ENCODE results near the gene LITAF.
"Not testable (repeated sequence)": the region's sequence is repeated elsewhere in the genome, so short reads cannot be mapped to it uniquely, and the experiment has no call there.

LITAF gene

DNA sequence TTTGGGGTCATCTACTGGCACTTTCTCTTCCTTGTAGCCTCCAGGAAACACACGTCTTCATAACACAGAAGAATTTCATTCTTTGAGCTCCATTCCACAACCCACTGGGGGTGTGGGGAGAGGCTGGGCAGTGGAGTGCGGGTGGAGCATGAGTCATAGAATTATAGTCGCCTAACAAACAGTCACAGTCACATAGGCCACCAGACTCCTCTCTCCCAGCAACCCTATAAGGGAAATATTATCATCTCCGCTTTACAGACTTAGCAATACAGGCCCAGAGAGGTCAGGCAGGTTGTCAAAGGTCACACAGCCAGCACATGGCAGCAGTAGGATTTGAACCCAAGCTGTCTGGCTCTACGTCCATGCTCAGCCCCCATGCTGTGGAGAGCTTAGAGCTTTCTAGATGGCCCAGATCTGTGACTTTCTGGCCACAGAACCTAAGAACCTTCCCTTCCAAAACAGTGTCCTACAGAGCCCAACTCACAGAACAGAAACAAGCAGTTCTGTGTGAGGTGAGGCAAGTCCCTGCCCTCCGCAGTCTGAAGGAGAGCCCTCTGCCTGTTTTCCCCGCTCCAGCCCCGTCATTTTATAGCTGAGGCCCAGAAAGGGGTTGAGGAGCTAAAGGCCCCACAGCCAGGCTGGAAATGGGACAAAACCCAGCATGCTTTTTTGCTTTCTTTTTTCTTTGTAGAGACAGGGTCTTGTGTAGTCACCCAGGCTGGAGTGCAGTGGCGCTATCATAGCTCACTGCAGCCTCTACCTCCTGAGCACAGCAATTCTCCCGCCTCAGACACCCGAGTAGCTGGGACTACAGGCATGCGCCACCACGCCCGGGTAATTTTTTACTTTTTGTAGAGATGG is 10.7 kb upstream of the LITAF start:
- no peak for DNase-seq (ENCODE audit: low read depth)

DNA sequence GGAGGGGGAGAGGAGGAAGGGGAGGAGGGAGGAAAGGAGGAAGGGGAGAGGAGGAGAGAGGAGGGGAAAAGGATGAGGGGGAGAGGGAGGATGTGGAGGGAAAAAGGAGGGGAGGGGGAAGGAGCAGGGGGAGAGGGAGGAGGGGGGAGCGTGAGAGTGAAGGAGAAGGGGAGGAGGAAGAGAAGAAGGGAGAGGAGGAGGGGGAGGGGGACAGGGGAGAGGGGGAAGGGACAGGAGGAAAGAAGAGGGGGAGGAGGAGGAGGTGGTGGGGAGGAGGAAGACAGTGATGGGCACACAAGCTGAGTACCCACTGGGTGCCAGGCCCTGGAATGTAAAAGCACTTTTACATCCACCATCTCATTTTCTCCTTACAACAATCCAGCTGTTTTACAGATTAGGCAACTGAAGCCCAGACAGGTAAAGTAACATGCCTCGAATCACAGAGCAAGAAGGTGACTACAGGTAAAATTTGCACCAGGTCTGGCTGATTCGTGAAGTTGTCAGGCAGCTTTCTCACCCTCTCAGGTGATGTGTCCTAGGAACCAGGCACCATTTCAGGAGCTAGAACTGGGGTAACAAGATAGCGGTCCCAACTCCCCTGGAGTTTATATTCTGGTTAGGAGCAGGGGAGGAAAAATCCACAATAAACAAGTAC is 10.0 kb upstream of the LITAF start:
- no peak for DNase-seq (ENCODE audit: low read depth)

DNA sequence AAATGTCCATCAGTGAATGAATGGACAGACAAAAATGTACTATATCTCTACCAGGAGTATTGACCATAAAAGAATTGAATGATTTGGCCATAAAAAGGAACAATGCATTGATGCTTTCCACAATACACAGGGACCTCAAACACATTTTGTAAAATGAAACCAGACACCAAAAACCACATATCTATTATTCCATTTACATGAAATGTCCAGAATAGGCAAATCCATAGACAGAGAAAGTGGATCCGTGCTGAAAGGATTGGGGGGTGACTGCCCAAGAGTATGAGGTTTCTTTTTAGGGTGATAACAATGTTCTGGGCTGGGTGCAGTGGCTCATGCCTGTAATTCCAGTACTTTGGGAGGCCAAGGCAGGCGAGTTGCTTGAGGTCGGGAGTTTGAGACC is 6.9 kb upstream of the LITAF start:
- no peak for DNase-seq (ENCODE audit: low read depth)

DNA sequence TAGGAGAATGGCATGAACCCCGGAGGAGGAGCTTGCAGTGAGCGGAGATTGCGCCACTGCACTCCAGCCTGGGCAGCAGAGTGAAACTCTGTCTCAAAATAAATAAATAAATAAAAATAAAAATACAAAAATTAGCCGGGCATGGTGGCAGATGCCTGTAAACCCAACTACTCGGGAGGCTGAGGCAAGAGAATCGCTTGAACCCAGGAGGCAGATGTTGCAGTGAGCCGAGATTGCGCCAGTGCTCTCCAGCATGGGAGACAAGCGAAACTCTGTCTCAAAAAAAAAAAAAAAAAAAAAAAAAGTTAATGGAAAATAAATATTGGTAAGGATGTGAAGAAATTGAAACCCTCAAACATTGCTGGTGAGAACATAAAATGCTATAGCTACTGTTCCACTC is 6.4 kb upstream of the LITAF start:
- not testable (repeated sequence) for DNase-seq (ENCODE audit: low read depth)

DNA sequence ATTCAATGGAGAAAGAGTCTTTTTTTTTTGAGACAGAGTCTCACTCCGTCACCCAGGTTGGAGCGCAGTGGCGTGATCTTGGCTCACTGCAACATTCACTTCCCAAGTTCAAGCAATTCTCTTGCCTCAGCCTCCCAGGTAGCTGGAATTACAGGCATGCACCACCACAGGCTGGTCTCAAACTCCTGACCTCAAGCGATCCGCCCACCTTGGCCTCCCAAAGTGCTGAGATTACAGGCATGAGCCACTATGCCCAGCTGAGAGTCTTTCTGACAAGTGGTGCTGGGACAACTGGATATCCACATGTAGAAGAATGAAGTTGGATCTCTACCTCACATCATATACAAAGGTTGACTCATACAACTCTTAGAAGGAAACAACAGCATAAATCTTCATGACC is 4.9 kb upstream of the LITAF start:
- DNase-seq (ENCODE audit: low read depth): not testable (repeated sequence)

DNA sequence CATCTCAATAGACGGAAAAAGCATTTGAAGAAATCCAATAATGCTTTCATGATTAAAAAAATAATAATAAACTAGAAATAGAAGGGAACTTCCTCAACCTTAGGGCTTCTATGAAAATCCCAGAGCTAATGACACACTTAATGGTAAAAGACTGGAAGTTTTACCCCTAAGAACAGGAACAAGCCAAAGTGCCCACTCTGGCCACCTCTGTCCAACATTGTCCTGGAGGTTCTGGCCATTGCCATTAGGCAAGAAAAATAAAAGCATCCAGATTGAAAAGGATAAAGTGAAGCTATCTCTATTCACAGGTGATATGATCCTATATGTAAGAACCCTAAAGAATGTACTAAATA is 2.5 kb upstream of the LITAF start:
- no peak for DNase-seq (ENCODE audit: low read depth)

DNA sequence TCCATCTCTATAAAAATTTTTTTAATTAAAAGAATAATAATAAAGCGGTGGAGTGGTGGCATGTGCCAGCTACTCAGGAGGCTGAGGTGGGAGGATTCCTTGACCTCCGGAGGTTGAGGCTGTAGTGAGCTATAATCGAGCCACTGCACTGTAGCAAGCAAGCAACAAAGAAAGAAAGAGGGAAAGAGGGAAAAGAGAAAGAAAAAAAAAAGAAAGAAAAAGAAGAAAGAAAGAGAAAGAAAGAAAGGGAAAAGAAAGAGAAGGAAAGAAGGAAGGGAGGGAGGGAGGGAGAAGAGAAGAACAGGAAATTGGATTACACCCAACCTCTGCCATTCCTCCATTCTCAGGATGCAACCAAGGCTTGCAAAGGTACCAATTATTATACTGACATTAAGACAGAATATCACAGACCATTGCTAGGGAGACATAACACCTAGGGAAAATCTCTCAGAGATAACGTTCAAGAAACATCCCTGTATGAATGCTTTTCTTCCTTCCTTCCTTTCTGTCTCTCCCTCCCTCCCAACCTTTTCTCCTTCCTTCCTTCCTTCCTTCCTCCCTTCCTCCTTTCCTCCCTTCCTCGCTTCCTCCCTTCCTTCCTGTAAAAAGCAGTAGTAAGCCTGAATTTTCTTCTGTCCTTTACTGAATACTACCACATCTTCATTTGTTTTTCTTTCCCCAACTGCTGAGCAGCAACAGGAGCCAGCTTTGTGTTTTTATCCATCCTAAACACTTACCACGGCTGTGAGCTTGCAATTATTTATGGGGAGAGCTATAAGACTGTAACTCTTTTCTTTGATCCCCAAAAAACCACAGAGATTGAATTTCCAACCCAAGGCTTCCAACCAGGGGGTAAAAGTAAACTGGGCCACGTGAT is 1.8 kb upstream of the LITAF start:
- DNase-seq (ENCODE audit: low read depth): no peak

DNA sequence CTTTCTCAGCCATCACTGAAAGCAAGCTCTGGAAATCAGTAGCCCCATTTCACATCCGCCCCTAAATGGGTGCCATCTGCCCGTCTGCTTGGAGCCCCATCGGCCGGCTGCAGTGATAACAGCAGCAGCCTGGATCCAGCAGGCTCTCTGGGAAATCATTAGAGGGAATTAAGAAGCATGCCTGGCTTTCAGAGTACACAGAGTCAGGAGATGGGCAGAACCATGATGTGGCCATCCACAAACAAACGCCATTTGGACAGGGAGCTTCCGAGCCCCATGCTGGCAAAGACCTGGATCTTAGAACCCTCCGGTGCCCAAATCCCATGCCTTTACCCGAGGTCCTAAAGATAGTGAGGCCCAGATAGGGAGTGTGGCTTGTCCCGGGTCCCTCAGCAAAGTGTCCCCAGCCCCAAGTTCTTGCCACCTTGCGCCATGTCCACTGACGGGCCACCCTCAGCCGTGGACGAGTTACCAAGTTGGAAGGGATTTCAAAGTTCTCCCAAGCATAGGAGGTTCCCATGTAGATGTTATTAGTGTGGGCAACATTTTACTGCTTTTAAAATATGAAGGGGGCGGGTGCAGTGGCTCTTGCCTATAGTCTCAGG is 1.0 kb upstream of the LITAF start:
- no peak for DNase-seq (ENCODE audit: low read depth)

DNA sequence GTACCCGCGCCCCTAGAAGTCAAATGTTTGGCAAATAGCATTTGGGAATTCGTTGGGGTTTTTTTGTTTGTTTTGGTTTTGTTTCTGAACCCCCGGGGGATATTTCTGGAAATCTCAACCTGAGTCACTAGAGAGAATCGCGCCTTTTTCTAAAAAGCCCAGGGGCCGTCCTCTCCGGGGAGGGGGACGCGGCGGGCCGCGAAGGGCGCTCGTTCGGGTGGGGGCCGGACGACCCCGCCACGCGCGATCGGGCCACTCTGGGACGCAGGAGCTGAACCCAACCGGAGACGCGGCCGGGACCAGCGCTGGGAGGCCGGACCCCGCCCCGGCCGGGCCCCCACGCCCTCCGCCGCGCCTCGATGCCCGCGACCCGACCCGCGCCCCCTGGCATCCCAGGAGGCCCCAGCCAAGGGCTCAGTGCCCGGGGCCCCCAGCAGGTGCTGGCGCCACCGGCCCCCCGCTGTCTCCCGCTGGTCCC is 302 bp downstream of the LITAF start:
- DNase-seq (ENCODE audit: low read depth): no peak

DNA sequence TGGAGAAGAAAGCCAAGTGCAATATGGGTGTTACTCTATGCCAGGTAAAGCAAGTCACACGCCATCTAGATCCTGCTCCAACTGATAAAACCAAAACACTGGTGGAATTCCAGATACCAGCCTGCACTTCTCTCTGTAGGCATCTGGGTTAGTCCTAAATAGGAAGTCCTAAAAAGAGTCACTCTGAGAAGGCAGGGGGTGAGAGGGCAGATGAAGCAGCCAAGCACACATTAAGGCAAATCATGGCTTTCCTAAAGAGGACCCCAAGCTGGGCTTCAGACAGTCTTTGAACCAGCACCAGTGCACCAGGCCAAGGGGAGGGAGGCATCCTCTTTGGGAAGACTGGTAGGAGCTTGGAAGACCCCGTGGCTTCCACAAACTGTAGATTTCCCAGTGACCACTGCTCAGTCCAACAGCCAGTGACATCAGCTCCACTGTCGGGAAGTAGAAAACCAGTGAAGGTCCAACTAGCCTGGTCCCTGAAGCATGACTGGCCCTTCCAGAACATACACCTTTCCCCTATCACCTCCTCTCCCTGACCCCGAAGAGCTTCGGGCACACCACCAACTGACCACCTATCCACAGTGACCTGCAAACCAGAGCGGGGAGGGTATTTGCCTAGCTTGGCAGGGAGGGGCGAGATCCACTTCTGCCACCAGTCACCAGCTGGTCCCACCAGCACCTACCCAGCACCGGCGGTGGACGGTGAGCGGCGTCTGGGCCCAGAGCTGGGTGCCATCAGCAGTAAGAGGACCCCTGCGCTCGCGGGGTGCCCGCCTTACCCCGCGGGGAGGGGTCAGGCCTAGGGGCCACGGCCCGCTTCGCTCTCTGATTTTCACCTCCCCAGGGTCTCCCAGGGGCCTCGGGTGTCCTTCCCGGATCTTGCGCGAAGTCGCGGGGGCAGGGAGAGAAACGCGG is 1.0 kb downstream of the LITAF start:
- DNase-seq (ENCODE audit: low read depth): no peak

DNA sequence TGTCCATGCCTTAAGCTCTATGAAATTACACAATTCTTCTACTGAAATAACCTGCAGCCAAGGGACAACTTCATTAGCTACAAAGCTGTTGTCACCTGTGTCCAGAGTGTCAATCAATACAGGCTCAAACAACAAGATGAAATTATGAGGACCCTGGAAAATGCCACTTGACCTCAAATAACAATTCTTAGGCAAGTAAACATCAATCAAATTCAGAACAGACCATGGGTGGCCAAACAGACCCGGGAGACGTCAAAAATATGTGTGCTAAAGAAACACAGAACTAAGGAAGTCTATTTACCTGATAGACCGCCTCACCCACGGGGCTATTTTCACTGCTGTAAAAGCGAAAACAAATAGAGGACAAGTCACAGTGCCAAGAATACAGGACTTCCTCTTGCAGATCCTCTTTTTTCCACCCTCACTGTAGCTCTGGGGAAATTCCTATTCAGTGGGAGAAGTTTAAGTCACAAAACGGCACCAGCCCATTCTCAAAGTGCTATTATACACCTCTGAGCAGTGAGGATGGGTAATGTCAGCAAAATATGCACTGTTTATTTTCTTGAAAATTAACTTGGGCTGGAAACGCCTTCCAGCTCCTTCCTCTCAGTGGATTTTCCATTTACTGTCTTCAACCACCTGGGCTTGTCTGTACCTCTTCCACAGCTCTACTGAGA is 2.7 kb downstream of the LITAF start:
- DNase-seq (ENCODE audit: low read depth): no peak

DNA sequence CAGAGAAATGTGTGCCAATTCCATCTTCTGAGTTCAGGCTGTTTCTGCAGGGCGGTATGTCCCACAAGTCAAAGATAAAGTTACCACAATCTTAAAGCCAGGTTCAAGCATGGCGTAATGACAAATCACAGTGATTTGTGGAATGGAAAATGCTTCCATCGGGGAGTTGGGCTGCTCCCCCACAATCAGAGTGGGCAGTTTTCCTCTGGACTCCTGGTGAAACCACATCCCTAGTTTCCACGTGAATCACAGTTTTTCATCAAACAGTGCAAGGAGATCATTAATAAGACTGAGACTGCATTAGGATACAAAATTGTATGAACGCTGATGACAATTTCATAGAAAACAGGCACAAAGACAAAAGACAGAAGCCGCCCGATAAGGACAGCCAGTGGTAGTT is 3.6 kb downstream of the LITAF start:
- DNase-seq (ENCODE audit: low read depth): no peak

DNA sequence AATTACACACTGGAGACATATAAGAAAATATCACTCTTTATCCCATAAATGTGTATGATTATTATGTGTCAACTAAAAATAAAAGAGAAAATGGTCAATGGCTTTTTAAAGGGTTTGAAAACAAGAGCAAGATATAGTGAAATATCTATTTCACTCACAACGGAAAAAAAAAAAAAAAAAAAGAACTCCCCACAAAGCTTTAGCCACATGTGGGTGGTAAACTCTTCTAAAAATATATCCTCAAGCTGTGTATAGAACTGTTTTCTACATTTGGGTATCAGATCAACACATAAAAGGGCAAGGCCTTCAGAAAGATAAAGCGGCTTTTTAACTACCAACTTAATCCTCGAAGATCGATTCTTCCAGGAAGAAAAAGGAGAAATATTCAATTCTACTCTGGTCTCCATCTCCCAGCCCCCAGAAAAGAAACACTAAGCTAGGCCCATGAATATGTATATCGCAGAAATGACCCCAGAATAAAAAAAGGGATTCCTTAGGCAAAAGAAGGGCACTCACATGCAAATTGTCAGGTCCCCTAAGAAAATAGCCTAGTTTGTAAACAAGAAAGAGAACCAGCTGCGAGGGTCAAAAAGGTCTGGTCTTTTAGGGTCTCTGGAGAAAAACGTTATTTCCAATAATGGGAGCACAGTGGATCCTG is 4.4 kb downstream of the LITAF start:
- no peak for DNase-seq (ENCODE audit: low read depth)

DNA sequence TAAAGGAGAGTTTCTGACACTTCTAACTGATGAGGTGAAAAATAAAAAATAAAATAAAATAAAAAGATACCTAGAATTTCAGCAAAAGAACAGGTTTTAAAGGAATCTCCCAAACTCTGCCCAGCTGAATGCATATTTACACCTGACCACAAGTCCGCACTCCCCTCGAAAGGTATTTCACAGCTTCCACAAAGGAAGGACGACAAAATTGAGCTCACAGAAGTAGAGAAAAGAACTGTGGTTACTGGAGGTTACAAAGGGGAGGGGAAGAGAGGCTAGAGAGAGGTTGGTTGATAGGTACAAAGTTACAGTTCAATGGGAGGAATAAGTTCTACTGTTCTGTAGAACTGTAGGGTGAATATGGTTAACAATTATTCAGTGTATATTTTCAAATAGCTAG is 5.0 kb downstream of the LITAF start:
- no peak for DNase-seq (ENCODE audit: low read depth)

DNA sequence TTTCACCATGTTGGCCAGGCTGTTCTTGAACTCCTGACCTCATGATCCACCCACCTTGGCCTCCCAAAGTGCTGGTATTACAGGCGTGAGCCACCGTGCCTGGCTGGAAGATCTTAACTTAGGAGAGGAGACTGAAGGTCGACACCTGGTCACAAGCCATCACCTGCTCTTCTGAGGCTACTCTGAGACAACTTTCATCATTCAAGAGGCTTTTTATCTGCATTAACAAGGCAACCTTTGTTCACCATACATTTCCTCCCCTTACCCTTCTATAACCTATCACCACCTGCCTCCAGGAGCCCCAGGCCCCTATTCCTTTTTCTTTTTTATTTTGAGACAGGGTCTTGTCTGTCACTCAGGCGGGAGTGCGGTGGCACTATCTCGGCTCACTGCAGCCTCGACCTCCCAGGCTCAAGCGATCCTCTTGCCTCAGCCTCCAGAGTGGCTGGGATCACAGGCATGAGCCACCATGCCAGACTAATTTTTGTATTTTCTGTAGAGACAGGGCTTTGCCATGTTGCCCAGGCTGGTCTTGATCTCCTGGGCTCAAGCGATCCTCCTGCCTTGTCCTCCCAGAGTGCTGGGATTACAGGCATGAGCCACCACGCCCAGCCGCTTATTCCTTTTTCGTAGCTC is 6.2 kb downstream of the LITAF start:
- DNase-seq (ENCODE audit: low read depth): no peak

DNA sequence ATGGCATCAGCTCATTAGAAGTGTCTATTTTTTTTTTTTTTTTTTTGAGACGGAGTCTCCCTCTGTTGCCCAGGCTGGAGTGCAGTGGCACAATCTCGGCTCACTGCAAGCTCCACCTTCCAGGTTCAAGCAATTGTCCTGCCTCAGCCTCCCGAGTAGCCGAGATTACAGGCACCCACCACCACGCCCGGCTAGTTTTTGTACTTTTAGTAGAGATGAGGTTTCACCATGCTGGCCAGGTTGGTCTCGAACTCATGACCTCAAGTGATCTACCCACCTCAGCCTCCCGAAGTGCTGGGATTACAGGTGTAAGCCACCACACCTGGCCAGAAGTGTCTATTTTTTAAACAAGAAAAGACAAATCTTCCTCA is 9.4 kb downstream of the LITAF start:
- DNase-seq (ENCODE audit: low read depth): not testable (repeated sequence)

DNA sequence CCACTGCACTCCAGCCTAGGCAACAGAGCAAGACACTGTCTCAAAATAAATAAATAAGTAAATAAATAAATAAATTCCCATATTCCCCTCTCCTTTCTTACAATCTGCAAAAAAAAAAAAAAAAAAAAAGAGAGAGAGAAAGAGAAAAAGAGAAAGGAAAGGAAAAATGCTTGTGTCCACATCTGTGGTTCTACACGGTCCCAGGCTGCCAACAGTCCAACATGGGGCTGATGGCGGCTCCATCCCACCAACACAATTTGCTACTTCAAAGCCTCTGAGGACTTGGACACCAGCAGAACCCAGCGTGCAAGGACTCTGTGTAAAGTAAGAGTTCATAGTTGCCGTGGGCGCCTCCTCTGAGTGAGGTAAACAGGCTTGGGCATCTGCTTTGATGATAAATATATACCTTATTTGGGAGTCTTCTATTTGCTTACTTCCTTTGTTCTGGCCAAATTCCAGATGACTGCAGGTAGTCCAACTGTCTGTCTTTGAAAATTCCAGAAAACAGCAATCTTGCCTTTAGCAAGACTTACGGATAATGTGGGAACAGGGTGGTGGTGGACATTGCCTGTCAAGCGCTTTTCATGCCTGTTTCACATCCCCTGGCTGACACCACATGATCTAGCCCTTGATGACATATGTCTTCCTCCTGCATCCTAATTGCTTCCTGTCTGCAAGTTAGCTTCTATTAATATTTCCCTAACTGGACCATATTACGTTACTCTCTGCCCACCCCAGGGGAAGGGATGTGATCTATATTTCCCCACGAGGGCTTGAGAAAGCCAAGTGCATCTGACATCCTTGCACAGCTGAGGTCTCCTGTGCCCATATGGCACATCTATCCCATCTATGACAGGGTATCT is 10.1 kb downstream of the LITAF start:
- DNase-seq (ENCODE audit: low read depth): no peak

DNA sequence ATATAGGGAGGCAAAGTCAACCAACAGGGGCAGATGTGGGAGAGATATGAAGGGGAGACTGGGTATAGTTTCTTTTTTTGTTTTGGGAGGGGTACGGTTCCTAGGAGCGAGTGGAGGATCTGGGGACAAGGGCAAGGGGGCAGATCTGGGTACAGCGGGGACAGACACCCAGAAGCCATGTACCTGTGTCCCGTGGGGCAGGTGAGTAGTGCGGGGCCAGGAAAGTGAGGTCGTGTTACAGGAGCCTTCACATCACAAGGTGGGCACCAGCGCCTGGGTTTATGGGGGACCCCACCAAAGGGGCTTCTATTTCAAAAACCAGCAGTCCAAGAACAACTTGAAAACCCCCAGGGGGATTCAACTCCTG is 11.5 kb downstream of the LITAF start:
- no peak for DNase-seq (ENCODE audit: low read depth)

Data from activated T-cell treated with anti-CD3 and anti-CD28 coated beads for 24 hours (primary cell).